Measurements from ENCODE around the gene ZBTB46.

DNA sequence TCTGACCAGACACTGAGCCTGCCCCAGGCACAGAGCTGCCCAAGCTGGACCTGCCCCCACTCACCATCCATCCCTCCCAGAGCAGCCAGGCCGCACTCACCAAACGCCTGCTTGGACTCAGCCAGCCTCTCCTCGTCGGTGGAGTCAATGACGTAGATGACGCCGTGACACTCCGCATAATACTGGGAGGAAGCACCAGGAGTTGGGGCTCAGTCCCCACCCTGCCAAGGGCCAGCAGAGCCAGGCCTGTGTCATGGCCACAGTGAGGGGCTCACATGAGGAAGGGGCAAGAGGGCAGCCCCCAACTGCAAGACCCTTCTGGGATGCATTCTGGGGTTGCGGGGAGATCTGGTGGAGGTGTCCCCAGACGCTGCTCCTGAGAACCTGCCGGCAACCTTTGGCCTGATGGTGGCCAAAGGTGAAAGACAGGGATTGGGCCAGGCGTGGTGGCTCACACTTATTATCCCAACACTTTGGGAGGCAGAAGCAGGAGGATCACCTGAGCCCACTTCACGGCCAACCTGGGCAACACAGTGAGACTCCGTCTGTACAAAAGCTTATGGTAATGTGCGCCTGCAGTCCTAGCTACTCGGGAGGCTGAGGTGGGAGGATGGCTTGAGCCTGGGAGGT is 128.9 kb downstream of the ZBTB46 start:
- TF ChIP-seq EP300 (IDR thresholded peaks at IDR 0.05; ENCODE audit: borderline replicate concordance in 1 of 2, control insufficient read depth in 1 of 2, low read depth in 2 of 2, low read length in 2 of 2) (no peak), DPF2 (IDR thresholded peaks at IDR 0.05) (no peak), RAD21 (IDR thresholded peaks at IDR 0.05; ENCODE audit: insufficient read depth, low read depth, low read length) (no peak), ASH2L (IDR thresholded peaks at IDR 0.05; ENCODE audit: borderline replicate concordance, low read depth) (no peak), PAX5 (IDR thresholded peaks at IDR 0.05; ENCODE audit: borderline replicate concordance, low read depth, low read length) (no peak), EZH2 (IDR thresholded peaks at IDR 0.05; ENCODE audit: borderline replicate concordance, control insufficient read depth, low read depth, low read length) (no peak), POLR2AphosphoS5 (IDR thresholded peaks at IDR 0.05; ENCODE audit: low read length) (no peak)
- TF ChIP-seq, protein P1, sequence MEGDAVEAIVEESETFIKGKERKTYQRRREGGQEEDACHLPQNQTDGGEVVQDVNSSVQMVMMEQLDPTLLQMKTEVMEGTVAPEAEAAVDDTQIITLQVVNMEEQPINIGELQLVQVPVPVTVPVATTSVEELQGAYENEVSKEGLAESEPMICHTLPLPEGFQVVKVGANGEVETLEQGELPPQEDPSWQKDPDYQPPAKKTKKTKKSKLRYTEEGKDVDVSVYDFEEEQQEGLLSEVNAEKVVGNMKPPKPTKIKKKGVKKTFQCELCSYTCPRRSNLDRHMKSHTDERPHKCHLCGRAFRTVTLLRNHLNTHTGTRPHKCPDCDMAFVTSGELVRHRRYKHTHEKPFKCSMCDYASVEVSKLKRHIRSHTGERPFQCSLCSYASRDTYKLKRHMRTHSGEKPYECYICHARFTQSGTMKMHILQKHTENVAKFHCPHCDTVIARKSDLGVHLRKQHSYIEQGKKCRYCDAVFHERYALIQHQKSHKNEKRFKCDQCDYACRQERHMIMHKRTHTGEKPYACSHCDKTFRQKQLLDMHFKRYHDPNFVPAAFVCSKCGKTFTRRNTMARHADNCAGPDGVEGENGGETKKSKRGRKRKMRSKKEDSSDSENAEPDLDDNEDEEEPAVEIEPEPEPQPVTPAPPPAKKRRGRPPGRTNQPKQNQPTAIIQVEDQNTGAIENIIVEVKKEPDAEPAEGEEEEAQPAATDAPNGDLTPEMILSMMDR (IDR thresholded peaks at IDR 0.05 in 2 of 3, conservative IDR thresholded peaks at IDR 0.05 in 1 of 3; ENCODE audit: control insufficient read depth in 2 of 3, extremely low read depth in 1 of 3, insufficient read depth in 1 of 3, low read depth in 3 of 3, low read length in 3 of 3) = no peak

Data from GM12878 (cell line).